ENCODE measurements around the gene MYF5.
"Not testable (repeated sequence)": the region's sequence is repeated elsewhere in the genome, so short reads cannot be mapped to it uniquely, and the experiment has no call there.

The MYF5 gene
- 0 to 0.03 (median 0) reads per million in 18 experiments for total RNA-seq

DNA sequence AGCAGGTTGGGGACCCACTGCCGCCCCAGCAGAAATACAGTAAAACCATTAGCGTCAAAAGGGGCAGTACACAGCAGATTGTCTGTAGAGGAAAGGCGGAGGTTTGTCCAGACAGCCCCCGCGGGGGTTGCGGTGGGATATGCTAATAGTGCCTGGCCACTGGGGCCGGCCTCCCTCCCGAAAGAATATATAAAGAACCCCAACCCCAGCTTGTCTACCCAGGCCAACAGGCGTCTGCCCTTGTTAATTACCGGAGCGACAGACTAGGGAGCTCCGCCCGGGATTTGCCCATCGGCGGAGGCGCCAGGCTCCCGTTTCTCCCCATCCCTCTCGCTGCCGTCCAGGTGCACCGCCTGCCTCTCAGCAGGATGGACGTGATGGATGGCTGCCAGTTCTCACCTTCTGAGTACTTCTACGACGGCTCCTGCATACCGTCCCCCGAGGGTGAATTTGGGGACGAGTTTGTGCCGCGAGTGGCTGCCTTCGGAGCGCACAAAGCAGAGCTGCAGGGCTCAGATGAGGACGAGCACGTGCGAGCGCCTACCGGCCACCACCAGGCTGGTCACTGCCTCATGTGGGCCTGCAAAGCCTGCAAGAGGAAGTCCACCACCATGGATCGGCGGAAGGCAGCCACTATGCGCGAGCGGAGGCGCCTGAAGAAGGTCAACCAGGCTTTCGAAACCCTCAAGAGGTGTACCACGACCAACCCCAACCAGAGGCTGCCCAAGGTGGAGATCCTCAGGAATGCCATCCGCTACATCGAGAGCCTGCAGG is at the start of gene MYF5:
TSS of gene MYF5 (plus strand) at position 217 of the 774 bp plus-strand sequence. CDS start at position 369, 152 bp downstream.
- no peak for DNase-seq

DNA sequence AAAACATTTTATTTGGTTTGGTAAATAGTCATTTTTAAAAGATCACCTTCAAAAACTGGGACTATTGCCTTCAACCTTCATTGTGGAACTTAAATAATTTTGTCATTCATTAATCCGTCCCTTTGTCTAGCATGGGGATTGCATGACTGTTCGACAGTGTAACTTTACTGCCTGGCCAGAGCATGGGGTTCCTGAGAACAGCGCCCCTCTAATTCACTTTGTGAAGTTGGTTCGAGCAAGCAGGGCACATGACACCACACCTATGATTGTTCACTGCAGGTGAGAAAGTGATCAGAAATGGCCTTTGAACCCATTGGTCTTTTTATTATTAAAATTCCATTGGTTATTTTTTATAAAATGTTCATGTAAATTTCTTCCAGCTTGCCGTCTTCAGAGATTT is 46.5 kb upstream of the MYF5 start:
- no peak for DNase-seq

DNA sequence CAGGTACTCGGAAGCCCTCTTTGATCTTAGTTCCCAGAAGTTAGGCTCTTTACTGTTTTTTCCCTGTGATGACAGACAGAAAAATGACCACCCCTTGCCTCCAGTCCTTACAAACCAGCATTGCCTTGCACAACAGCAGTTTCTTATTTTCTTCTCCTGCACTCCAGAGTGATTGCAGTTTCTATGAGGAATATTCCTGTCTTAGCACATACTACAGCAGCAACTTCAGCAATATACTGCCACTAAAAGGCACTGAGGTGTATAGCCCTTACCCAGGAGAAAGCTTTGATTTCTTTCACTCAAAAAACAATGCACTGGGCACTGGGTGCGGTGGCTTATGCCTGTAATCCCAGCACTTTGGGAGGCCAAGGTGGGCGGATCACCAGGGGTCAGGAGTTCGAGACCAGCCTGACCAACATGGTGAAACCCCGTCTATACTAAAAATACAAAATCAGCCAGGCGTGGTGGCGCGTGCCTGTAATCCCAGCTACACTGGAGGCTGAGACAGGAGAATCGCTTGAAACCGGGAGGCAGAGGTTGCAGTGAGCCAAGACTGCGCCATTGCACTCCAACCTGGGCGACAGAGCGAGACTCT is 40.6 kb upstream of the MYF5 start:
- not testable (repeated sequence) for DNase-seq

DNA sequence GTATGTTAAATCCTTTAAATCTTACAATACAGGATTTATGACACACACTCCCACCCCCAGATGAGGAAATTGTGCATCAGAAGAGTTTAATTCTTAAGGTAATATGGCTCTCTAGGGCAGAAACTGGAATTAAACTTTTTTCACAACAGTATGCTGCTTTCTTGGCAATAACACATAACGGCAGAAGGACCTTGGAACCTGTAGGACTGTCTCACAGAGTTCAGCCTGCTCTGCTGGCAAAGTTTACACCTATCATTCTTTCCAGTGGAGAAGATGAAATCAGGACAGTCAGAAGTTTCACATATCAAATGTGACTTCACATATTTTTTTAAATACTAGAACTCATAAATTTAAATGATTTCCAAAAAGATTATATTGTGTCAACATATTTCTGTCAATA is 39.9 kb upstream of the MYF5 start:
- no peak for DNase-seq

DNA sequence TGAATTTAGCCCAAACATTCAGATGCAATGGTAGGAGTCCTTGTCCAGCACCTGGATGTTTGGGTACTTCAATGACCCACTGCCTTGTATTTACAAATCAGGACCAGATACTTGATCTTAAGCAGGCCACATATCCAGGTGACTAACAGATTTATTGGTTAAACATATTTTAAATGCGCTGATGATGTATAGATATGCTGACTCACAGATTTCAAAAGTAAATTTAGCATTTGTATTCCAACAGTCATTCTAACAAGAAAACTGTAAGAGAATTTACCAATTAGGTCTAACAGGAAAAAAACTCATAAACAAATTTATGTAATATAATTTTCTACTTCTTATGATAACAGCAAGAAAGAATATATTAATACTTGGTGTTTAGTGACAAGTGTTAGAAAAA is 38.7 kb upstream of the MYF5 start:
- no peak for DNase-seq

DNA sequence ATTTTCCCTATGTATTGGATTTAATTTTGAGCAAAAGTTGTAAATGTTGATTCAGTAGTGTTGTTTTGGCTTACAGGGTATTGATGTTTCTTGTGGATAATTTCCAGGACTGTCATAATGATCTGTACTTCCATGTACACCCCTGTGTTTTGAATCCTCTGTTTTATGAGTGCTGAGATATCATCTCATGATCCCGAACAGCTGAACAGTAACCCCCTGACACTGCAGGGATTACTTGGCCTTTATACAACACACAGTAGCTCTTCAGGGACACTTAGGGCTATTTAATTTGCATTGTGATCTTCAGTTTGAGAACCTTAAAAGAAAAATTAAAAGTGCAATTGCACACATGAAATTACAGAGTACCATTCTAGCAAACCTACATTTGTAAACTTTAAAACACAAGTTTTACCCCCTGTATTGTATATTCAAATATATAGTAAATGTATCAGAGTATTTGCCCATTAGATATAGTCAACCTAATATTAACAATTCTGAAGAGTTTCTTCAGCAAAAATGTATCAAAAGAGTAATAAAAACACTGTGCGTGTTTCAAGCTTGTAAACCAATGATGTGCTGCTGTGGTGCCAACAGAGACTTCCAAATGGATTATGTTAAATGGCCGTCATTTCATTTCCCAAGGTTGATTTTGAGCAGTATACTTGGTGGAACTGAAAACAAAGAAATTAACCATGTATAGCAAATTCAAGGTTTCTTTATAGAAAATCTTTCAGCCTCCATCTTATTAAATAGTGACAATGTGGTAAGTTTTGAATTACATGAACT is 37.2 kb upstream of the MYF5 start:
- DNase-seq = no peak

DNA sequence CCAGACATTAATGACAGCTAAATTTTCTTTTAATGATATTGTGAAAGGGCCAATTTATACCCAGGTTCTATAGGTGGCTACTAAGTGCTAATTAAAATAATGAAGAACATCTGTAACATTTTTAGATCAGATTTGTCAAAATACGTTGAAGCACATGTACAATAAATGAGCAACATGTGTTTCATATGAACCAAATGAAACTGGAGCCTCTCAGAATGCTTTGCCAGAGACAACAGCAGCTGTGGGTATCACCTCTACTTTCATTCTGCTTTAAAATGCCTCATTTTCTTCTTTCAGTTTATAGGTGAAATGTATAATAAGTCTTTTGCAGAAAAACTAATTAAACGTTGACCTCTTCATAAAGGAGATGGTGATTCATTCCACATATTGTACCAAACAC is 35.4 kb upstream of the MYF5 start:
- no peak for DNase-seq

DNA sequence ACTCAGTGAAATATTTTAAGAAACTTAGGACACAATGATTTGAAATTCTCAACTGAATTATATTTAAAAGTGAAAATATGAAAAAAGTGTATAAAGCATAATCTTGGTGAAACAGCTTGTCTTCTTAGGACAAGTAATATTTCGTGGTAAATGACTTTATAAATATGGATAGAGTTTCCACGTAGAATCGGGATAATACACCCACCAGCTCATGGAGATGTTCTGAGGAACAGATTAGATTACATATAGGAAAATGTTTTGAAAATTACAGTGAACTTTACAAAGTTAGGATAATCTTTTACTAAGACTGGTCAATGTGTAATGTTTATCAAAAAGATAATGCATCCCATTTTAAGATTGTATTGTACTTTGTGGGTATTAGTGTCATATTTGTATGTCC is 34.9 kb upstream of the MYF5 start:
- DNase-seq = no peak

DNA sequence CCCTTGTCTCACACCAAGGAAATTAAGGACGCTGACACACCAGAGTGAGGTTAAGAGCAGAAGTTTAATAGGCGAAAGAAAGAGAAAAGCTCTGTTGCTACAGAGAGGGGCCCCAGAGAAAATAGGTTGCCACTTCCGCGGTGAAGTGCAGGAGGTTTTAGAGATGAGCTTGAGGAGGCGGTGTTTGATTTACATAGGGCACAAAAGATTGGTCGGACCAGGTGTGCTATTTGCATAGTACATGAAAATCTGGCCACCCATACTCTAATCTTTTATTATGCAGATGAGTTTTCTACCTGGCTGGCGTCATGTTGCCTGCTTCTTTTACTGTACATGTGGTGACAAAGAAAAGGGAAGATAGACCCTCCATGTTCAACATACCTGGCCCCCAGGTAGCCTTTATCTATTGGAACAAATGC is 32.6 kb upstream of the MYF5 start:
- no peak for DNase-seq

DNA sequence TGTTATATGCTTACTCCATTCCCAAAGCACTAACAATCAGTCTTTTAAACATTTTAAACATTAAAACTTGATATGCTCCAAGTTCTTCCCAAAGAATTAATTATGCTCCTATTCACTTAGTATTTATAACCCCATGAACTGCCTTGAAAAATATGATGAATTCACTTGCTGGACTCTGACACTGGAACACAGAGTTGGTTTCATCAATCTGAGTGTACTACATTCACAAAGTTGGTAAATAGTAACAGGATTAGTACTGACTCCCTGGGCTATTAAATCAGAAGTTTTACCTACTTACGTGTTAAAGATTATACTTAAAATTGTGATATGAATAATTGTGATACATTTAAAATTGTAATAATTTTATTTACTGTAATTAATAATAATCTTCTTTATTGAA is 26.6 kb upstream of the MYF5 start:
- DNase-seq = no peak

DNA sequence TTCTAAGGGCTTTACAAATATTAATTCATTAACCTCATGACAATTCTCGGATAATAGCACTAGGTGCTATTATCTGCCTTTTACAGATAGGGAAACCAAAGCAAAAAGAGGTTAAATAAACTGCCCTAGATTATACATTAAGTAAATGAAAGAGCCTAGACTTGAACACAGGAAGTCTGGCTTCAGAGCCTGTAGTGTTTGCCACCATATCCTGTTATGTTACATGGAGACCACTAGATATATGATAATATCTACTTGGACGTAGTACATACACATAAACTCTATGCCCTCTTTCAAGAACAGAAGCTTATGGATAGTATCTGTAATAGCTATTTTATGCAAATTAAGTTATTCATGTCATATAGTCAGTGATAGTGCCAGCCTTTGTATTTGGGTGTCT is 26.2 kb upstream of the MYF5 start:
- DNase-seq = no peak

DNA sequence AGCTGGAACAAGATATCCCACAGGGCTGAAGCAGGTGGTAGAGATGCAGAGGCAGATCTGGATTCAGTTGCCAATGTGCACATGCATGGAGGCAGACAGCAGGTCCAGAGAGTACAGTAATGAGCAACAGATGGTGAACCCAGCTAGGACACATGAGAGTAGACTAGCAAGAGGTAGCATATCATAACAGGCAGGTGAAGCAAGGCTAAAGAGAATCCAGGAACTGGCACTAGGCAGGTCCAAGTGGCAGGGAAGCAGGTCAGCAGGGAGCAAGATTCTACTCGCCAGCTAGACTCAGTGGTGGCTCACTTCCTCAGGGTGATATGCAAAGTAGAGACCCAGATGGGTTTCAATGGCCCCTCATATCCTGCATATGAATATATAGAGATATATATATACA is 24.6 kb upstream of the MYF5 start:
- no peak for DNase-seq

DNA sequence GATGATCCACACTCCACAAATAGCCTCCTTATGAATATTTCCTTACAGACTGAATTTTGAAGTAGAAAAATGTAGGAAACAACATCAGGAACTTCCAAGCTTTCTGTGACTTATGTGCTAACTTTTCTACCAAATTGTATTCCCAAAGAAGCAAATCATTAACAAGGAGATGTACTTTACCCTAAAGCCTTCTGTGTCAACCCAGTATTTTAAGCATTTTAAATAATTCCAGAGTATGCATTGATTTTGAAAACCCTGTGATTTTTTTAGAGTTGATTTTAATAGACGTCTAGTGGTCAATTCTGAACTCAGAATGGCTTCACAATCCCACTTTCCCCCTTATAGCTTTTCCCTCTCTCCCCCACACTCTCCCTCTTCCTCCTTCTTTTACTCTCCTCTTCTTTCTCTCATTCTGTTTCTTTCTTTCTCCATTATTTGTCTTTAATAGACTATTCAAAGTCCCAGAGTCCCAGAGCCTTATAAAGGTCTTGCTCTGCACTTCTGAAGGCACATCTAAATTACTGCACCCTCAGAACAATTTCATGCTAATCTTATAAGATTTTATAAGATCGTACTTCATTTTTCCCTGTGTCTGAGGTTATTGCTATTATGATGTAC is 19.3 kb upstream of the MYF5 start:
- DNase-seq = no peak

DNA sequence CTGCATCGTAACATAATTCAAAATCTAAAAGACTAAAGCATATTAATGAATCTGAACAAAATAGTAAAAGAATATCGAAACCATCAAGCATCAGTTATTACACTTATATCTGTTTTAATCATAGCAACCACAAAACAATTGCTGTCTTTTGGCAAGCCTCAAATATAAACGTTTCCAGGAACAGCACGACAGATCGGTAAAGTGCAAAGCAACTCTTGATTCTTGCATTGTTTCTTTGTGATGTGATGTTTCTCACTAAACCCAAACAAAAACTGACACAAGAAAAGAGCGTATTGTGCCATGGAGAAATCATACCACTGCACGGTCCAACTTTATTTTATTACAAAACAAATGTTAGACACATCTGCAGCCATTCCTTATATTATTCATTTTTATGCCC is 18.5 kb upstream of the MYF5 start:
- no peak for DNase-seq

DNA sequence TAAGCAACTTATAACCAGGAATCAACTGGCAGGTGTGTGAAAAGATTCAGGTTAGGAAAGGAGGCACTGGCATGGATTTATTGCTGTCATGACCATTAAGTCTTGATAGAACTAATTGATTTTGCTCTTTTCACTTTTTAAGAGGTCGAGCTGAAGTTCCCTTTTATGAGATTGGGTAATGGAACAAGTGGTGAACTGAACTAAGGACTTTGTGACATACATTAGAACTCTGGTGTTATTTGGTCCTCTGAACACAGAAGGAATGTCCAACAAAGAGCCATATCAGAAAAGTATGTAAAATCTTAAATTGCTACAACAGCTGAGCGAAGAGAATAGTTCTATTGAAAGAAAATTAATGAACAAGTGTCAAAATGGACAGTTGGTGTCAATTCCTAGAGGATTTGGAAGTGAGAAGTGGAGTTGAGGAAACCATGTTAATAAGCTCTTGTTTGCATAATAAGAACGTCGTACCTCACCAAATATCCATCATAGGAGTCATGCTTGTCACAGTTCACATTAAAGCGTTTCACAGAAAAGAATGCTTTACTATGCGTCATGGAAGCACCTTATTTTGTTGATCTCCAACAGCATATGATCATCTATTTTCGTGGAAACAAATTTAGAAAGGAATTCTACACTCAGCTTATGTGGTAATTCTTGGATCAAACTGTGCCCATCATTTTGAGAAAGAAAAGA is 17.7 kb upstream of the MYF5 start:
- no peak for DNase-seq

DNA sequence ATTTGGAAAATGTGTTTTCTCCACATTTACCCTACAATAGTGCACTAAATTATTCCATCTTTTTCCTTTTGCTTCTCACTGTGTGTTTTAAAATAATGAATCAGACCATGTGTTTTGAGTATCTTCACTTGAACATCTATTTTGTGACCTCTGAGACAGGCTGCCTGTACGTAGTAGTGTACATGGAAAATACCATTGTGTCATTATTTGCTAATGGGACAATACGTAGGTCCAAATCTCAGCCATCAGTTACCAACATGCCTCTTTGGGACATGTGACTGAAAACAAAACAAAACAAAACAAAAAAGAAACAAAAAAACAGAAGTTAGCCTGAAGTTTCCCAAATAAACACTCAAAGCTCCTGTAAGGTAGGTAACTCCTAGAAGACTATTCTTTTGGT is 16.4 kb upstream of the MYF5 start:
- DNase-seq = no peak

DNA sequence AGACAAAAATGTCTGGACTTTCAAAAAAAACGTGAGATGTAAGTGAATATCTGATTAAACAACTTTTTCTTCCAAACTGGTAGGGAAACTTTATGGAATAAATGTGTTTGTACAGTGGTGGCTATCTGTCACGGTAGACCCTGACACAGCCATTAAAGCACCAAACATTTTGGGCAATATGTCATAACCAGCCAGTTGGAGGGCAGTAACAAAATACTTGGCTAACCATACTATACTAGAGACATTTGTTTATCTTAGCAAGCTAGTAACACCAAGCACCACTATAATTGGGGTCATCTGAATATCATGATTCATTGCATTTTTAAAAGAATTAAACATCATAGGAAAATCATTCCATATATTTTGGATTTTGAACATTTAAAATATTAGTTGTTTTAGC is 15.3 kb upstream of the MYF5 start:
- DNase-seq = no peak

DNA sequence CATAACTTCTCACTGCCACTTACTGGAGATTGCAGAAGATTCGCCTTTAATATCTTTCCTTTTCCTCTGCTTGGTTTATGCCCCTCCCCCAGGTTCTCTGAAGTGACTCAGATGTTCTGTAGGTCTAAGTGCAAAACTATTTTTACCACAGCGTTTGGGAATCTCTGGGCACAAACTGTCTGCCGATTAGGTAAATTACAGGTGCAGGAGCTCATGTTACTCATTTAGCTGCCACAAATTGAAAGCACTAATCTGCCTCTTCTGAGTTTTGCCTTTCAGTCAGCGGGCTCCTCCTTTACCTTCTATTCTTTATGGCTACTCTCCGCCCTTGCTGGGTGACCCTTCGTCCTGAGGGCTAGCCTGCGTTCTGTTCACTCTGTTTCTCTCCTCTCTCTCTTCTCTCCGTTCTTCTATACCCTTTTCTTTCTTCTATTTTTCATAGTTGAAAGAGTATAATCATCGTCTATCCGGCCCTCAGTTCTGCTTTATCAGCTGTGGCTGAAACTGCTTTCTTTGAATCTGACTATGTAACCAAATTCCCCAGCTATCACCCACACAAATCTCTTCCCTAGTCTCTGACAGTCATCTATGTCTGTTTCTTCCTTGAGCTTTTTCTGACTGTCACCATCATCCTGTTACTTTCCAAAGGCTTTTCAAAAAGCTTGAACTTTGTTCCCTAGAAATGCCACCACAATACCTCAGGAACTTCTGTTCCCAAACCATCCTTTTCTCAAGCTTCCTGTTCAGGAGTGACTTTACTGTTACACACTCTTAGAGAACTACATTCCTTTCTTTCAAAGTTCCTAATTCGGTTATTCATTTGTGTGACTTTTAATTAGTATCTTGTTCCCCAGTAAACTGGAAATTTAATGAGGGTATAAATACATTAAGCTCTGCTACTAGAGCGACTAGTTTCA is 13.6 kb upstream of the MYF5 start:
- no peak for DNase-seq

DNA sequence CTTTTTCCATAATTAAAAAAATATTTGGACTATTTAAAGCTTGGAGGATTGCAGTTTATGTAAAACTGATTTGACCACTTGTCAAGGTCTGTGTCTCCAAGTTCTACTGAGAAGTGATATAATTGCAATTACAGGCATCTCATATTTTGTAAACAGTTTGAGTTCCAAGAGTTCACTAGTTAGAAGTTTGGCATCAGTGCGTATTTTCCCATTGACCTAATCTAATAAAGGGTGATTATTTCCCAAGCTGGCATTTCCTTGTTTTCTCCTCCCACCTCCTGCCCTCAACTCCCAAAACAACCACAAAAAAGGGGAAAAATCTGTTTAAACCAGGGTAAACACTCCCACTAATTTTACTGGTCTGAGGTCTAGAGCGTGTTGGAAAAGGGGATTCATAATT is 12.3 kb upstream of the MYF5 start:
- no peak for DNase-seq

DNA sequence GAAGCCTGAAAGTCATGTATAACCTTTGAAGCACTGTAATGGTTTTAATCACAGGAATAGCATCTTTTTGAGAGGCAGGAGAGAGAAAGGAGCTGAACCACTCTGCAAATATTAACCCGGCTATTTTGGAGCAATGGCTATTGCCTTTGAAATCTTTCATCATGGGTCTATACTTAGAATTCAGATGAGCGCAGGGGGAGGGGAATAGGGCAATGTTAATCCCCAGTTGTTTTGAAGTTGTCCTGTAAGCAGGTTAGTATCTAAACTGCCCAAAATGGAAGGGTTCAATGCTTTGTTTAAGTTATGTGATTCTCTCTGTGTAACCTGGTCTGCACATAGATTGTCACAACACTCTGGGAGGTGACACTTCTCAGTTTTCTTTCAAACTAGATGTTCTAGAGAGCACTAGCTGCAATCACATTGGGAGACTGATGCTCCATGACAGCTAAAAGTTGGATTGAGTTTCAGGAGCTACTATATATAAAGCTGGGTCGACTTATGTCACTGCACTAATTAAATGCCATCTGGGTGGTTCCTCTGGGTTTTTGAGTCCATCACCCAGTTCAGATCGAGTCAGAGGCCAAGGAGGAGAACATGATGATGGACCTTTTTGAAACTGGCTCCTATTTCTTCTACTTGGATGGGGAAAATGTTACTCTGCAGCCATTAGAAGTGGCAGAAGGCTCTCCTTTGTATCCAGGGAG is 9.4 kb upstream of the MYF5 start, which contains the start of gene MYF6:
TSS of gene MYF6 (plus strand) at position 509 of the 704 bp plus-strand sequence. CDS start at position 595, 86 bp downstream.
- no peak for DNase-seq

DNA sequence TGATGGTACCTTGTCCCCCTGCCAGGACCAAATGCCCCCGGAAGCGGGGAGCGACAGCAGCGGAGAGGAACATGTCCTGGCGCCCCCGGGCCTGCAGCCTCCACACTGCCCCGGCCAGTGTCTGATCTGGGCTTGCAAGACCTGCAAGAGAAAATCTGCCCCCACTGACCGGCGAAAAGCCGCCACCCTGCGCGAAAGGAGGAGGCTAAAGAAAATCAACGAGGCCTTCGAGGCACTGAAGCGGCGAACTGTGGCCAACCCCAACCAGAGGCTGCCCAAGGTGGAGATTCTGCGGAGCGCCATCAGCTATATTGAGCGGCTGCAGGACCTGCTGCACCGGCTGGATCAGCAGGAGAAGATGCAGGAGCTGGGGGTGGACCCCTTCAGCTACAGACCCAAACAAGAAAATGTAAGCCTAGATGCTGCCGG is 8.9 kb upstream of the MYF5 start:
- no peak for DNase-seq
